Measurements from ENCODE around the gene NHSL1.

NHSL1 gene

GRCh38 chr6:138526822-138527235 is 27.5 kb upstream of the NHSL1 start:
- peak in 5 of 42 donors; percentile 5 to 38 (median 18) for DNase-seq
- intact Hi-C loops (cut with DNase I), result no loop called here

DNA sequence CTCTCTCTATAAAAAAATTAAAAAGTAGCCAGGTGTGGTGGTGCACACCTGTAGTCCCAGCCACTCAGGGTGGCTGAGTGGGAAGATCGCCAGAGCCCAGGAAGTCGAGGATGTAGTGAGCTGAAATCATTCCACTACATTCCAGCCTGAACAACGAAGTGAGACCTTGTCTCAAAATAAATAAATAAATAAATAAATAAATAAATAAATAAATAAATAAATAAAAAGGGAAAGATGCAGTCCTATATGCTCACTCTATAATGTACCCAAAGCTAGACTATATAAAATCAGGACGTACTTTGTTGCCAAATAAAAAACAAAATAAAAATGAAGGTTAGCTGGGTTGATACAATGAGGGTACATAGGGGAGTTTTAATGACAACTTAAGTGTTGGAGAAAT is 26.1 kb upstream of the NHSL1 start:
- DNase-seq, result no peak
- intact Hi-C loops (cut with DNase I), result no loop called here

DNA sequence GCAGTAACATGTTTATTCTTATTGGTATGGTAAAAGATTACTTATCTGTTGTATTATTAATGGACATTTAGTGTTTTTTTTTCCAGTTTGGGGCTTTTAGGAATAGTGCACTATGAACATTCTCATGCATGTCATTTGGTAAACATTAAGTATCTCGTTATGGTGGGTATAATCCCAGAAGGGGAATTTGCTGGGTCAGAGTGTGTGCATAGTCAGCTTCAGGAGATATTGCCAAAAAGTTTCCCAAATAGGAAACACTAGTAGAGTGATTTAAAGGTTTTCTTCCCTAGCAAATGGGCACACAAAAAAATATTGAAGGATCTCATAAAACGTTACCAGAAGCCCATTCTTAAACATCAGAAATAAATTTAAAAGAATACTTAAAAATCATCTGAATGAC is 25.2 kb upstream of the NHSL1 start:
- no peak for DNase-seq
- intact Hi-C loops (cut with DNase I), result no loop called here

- DNase-seq, result no peak
- intact Hi-C loops (cut with DNase I), result no loop called here
Observed at GRCh38 chr6:138523347-138524210, 24.3 kb upstream of the NHSL1 start.

GRCh38 chr6:138522611-138523010 is 23.3 kb upstream of the NHSL1 start:
- peak in 5 of 42 donors; percentile 17 to 68 (median 22) for DNase-seq
- intact Hi-C loops (cut with DNase I), result no loop called here

GRCh38 chr6:138521790-138522189 is 22.5 kb upstream of the NHSL1 start:
- peak in 7 of 42 donors; percentile 9 to 48 (median 21) for DNase-seq
- intact Hi-C loops (cut with DNase I), result no loop called here

- DNase-seq, result no peak
- intact Hi-C loops (cut with DNase I), result no loop called here
Observed at GRCh38 chr6:138520463-138520862, 21.2 kb upstream of the NHSL1 start.

GRCh38 chr6:138518054-138518453 is 18.8 kb upstream of the NHSL1 start:
- no peak for DNase-seq
- intact Hi-C loops (cut with DNase I), result loop anchor here (5.0 to 10.0 kb wide), 2 partner anchors 86 to 393 kb away; no protein-coding TSS in a partner anchor

- peak in 5 of 42 donors; percentile 17 to 50 (median 35) for DNase-seq
- intact Hi-C loops (cut with DNase I), result loop anchor here (5.0 to 10.0 kb wide), 2 partner anchors 85 to 393 kb away; no protein-coding TSS in a partner anchor
Observed at GRCh38 chr6:138517635-138518034, 18.3 kb upstream of the NHSL1 start.

DNA sequence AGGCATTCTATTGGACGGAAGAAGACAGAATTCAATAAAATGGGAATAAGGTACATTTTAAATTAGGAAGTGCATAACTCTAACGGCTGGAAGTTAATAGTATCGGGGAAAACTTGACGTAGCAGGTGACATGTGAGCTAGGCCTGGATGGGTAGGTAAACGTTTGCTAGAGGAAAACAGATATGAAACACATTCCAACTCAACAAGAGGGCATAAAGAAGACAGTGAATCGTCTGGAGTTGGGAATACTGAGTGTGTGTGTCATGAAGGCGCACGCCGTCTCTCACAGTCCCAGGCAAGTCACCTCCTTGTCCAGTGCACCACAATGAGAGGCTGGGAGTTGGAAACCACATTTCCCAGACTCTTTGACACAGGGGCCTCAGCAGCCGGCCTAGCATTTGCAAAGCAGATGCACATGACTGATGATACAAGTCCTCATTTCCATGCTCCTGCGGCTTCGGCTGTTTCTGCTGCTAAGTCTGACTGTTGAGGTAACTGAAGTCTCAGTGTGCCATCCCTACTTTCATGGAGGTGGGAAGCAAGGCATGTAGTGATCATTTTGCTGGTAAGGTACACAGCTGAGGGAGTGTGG is 16.5 kb upstream of the NHSL1 start:
- no peak for DNase-seq
- intact Hi-C loops (cut with DNase I), result loop anchor here (5.0 to 10.0 kb wide), 2 partner anchors 83 to 391 kb away; no protein-coding TSS in a partner anchor

DNA sequence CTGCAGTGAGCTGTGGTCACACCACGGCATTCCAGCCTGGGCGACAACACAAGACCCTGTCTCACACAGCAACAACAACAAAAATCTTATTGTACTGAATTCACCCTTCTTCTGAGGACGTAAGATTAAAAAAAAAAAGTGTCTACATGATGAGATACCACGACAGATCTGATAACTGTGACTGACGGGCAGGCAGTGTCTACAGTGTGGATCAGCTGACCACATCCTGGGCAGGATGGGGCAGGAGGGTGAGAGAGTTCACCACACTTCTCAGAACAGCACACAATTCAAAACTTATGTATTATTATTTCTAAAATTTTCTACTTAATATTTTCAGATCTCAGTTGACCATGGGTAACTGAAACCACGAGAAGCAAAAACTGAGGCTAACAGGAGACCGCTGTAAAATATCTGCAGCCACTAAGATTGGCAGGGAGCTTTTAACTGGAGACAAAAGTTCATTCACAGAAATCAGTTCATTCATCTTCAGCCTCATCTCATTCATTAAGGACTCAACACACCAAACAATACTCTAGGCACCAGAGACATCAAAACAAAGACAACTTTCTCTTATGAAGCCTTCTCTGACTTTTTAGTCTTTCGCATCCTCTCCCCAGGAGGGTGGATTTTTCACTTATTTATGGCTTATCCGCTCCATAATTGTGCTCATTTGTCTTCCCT is 15.7 kb upstream of the NHSL1 start:
- intact Hi-C loops (cut with DNase I), result loop anchor here (5.0 to 10.0 kb wide), 2 partner anchors 83 to 390 kb away; no protein-coding TSS in a partner anchor
- no peak for DNase-seq

DNA sequence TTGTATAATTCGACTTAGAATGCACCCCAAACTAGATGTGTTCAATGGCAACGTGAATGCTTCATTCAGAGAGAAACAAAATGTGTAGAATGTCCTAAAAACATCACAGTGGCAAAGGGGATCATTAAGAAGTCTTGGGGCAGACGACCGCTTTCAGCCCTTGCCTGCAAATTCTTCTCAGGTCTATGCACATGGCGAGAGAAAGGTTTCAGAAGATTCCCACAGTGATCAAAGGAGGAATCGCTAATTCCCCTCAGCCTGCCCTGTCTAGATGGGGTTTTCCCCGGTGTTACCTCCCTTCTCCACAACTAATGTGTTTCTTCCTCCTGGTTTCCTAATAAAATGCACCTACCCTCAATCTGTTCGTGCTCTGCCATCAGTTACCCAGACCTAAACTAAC is 13.3 kb upstream of the NHSL1 start:
- intact Hi-C loops (cut with DNase I), result loop anchor here (10.0 kb wide), 1 partner anchor 388 kb away; no protein-coding TSS in a partner anchor
- no peak for DNase-seq

GRCh38 chr6:138510093-138510492 is 10.8 kb upstream of the NHSL1 start:
- no peak for DNase-seq
- intact Hi-C loops (cut with DNase I), result loop anchor here (10.0 kb wide), 1 partner anchor 385 kb away; no protein-coding TSS in a partner anchor

DNA sequence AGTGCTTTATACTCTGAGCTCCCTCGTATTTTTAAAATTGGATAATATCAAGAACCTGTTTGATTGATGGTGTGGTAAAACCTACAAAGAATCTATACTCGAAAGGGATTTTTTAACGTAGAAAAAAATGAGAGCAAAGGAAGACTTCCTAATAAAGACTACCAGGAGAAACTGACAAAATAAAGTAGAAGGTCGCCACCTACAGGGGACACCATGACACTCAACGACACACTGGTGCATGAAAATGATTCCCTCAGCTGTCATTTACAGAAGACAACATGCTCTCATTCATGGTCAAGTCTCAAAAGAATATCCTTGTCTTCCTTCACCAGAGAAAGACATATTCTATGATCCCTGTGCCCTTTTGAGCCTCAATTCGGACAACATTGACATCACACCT is 10.1 kb upstream of the NHSL1 start:
- intact Hi-C loops (cut with DNase I), result no loop called here
- peak in 26 of 42 donors; percentile 14 to 74 (median 42) for DNase-seq

DNA sequence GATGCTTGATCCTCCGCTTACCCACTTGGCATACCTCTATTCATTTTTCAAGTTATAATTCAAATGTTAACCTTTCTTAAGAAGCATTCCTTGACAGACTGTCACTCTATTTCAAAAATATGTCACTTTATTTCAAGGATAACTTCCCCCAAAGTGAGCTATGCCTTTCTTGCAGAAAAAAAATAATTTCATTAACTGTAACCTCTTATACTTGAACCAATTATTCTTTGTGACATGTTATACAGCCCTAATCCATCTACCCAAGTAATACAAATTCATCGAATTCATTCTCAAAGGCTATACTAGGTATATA is 9.3 kb upstream of the NHSL1 start:
- no peak for DNase-seq
- intact Hi-C loops (cut with DNase I), result no loop called here

DNA sequence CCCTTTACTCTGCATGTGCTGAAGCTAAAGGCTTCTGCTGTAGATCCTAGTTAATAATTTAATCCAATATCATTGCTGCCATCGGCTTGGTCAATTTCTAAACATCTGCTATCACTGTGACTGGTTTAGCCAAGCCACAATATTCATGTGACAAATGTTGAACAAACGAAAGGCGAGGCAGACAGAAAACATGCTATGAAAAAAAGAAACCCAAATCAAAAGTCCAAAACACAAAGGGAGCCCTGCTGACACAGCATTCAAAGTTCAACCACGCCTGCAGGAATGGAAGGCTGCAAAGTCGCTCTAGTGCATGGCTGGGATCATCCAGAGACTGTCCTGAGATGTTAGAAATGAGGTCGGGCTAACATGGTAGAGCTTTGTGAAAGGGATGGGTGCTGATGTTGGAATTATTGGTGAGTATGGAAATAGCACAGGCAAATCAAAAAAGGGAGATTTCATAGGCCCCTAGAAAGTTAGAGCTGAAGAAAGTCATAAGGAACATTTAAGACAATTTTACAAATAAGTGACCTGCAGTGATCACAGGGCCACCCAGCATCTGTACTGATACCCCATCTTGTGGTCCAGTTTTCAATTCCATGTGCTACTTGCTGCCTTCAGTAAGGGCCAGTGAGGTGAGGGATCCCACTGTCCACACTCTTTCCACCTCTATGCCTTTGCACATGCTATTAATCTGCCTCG is 8.8 kb upstream of the NHSL1 start:
- DNase-seq, result no peak
- intact Hi-C loops (cut with DNase I), result no loop called here

GRCh38 chr6:138504764-138505689 is 5.7 kb upstream of the NHSL1 start:
- DNase-seq, result no peak
- intact Hi-C loops (cut with DNase I), result no loop called here

Measured in head of caudate nucleus (tissue), 42 donors.